Stimulated activated CD4-positive, alpha-beta T cell treated with anti-CD3 and anti-CD28 coated beads, Interleukin-1b, Interleukin-23, amount 100 ng/mL, for 4 hours (primary cell): Measurements from ENCODE around the gene APOA1.
"Not testable (repeated sequence)": the region's sequence is repeated elsewhere in the genome, so short reads cannot be mapped to it uniquely, and the experiment has no call there.

Experiments used
- DNase-seq, 2 donors: peaks; one replicate each; pipeline ENCODE4 v3.0.0-alpha.2; 2020; ENCODE audit warnings: low read depth in 2 of 2

Gene APOA1

GRCh38 chr11:116813781-116814471, 23.5 kb downstream of the APOA1 start:
- DNase-seq = no peak

- no peak for DNase-seq
Measured at GRCh38 chr11:116813170-116813569, 24.3 kb downstream of the APOA1 start.

DNA sequence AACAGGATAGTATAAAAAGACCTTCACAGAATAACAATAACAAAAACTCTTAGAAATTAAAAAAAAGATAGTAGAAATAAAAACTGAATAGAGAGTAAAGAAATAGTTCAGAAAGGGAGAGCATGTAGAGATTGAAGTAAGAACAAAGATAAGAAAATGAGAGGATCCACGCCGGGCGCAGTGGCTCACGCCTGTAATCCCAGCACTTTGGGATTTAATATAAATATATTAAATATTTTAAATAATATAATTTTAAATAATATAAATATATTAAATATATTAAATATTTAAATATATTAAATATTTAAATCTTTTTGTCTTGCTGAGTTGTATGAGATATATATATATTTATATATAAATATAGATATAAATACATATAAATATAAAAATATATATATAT, 25.3 kb downstream of the APOA1 start:
- DNase-seq = no peak

DNA sequence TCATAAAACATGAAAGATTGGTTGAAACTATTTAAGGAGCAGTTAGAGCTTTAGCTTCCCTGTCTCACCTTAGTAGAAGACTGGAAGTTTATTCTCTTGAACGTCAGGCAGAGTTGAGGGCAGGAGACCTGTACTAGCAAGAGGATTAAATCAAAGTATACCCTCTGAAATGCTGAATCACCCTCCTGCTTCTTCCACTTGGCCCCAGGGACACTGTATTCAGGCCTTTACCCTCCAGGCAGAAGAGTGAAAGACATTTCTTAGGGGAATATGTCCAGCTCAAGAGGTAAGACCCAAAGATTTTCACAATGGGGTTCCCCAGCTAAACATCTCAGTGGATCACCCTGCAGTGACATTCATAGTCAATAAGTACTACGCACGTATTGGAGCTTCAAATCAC, 26.2 kb downstream of the APOA1 start:
- no peak for DNase-seq

DNA sequence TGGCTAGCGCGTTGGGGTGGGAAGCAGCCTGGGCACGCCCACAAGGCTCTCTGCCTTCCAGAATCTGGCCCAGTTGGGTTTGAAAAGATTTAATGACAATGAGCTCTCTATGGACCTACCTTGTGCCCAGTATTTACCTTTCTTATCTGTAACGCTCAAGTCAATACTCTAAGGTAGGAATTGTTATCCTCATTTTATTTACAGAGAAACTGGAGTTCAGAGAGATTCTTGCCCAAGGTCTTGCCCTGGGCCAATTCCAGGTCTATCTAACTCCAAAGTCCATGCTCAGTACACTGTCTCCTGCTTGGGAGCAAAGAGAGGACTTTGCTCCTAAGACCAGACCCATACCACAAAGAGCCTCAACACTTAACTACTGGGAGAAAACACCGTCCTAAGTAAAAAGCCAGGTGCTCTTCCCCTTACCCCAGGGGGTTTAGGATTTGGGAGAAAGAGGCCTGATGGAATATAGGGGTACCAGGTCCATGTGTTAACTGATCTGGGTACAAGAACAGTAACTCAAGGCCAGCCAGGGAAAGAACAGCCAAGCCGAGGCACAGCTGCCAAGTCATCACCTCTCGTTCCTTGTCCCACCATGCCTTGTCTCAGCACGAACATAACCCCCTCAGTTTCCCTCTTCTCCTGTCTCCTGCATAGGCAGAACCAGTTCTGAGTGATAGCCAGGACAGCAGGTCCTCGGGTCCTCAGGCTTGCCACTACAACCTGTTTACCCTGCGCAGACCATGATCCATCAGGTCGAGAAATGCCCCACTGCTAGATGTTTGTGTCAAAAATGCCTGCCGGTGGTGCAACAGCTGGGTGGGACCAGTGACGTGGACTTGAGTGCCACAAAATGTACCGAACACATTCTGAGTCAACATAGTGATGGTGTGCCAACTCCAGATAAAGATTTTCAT, 28.9 kb downstream of the APOA1 start:
- DNase-seq = no peak

DNA sequence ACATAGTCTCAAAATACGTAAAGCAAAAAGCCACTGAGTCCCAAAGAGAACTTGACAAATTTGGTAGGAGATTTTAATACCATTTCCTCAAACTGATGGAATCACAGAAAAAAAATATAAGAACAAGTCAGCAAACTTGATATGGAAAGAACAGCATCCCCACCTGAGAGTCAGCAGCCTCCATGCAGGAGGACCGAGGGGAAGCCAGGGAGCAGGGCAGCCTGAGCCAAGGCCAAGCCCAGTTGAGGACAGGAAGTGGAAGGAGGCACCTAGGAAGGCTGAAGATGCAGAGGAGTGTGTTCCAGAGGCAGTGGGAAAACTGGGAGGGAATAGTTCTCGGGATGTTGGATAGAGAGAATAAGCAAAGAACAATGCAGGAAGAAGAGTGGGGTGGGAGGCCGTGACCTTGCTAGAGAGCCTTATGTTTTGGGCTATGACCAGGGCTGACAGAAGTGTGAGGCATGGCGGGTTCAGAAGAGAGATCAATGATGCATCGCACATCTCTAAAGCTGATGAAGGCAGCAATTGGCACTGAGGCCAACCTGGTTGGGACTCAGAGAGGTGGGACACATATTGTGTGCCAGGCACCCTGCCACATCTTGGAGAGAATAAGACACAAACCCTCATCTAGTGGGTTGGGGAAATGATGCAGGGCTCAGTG, 29.7 kb downstream of the APOA1 start:
- DNase-seq = no peak

GRCh38 chr11:116804001-116804400, 33.4 kb downstream of the APOA1 start:
- no peak for DNase-seq

DNA sequence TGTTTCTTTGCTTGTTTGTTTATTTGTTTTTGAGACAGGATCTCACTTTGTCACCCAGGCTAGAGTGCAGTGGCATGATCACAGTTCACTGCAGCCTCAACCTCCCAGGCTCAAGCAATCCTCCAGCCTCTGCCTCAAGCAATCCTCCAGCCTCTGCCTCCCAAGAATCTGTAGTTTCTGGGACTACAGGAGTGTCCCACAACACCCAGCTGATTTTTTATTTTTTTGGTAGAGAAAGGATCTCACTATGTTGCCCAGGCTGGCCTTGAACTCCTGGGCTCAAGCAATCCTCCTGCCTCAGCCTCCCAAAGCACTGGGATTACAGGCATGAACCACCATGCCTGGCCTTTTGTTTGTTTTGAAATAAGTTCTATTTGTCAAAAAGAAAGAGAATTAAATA, 35.8 kb downstream of the APOA1 start:
- not testable (repeated sequence) for DNase-seq

GRCh38 chr11:116800610-116801009, 36.8 kb downstream of the APOA1 start:
- DNase-seq = no peak

- DNase-seq = no peak
Measured at GRCh38 chr11:116798368-116798767, 39.1 kb downstream of the APOA1 start.

DNA sequence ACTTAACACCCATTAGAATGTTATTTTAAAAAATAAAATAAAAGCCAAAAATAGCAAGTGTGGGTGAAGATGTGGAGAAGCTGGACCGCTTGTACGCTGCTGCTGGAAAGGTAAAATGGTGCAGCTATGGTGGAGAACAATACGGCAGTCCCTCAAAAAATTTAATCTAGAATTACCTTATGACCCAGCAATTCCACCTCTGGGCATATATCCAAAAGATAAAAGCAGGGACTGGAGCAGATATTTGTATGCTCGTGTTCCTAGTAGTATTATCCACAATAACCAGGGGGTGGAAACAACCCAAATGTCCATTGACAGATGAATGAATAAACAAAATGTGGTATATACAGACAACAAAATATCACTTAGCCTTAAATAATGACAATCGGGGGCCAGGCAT, 39.6 kb downstream of the APOA1 start:
- DNase-seq = no peak

GRCh38 chr11:116796548-116796947, 40.9 kb downstream of the APOA1 start:
- no peak for DNase-seq

GRCh38 chr11:116794851-116795250, 42.6 kb downstream of the APOA1 start:
- no peak for DNase-seq

- no peak for DNase-seq
Measured at GRCh38 chr11:116793772-116794097, 43.7 kb downstream of the APOA1 start.

- no peak for DNase-seq
Measured at GRCh38 chr11:116792869-116793771, 44.3 kb downstream of the APOA1 start.

- no peak for DNase-seq
Measured at GRCh38 chr11:116792144-116792868, 45.1 kb downstream of the APOA1 start.

GRCh38 chr11:116791813-116792143, 45.6 kb downstream of the APOA1 start, which contains the start of gene APOA5:
TSS of gene APOA5 (minus strand) at chr11:116791879. CDS start at chr11:116791860, 19 bp downstream.
- DNase-seq = no peak

- peak; percentile 70 to 73 for DNase-seq
Measured at GRCh38 chr11:116791002-116791812, 46.2 kb downstream of the APOA1 start.

GRCh38 chr11:116790167-116791001, 47.0 kb downstream of the APOA1 start:
- DNase-seq = no peak
